Dendritic cell treated with granulocyte-macrophage colony-stimulating factor and Interleukin-4, amounts not matched to agents 40 ng/mL and 50 ng/mL, for 4 days (primary cell): ENCODE results near the gene ZBTB7C.
A peak's percentile ranks its signal among the peaks of the same experiment; 100 is the strongest.

Experiments used
- H3K27ac Mint-ChIP-seq: one replicate; pipeline ENCODE4 v1.8.0; 2022; ENCODE audit warnings: mild to moderate bottlenecking, mixed read lengths
- H3K27me3 Mint-ChIP-seq: one replicate; pipeline ENCODE4 v1.8.0; 2022; ENCODE audit warnings: mild to moderate bottlenecking, mixed read lengths
- H3K36me3 Mint-ChIP-seq: one replicate; pipeline ENCODE4 v1.8.0; 2022; ENCODE audit warnings: low read depth, mixed read lengths
- H3K4me1 Mint-ChIP-seq: one replicate; pipeline ENCODE4 v1.8.0; 2022; ENCODE audit warnings: low read depth, mixed read lengths
- H3K4me3 Mint-ChIP-seq: one replicate; pipeline ENCODE4 v1.8.0; 2022; ENCODE audit warnings: mild to moderate bottlenecking, moderate library complexity, mixed read lengths
- H3K9me3 Mint-ChIP-seq: one replicate; pipeline ENCODE4 v1.8.0; 2022; ENCODE audit warnings: mixed read lengths
- intact Hi-C: fragments of 100-400 bp; cut with micrococcal nuclease; formaldehyde crosslinking; loops from one replicate; pipeline ENCODE4 v1.15.0; 2022

ZBTB7C gene

DNA sequence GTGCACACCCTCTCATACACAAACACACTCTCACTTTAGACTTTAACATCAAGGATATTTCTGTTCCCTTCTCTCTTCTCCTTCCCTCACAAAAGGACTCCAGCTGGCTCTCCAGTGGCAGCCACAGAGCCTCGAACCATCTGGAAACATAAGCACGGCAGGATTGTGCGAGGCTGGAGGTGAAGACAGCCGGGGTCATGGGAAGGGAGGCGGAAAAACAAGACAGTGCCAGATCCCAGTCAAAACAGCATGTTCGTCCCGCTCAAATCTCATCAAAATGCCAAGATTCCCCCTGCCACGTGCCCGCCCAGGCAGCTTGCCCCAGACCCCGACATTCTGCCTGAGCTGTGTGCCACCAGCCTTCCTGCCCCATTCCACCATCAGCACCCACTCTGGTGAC is 180.3 kb downstream of the ZBTB7C start:
- Mint-ChIP-seq H3K36me3 (no peaks in the 10 kb centered on the region), H3K27me3 (peaks cover 3% of the 10 kb centered on the region), H3K27ac (peak overlapping the region; percentile 12), H3K4me3 (no peak overlapping the region), H3K4me1 (peaks cover 43% of the 10 kb centered on the region), H3K9me3 (no peaks in the 10 kb centered on the region)
- intact Hi-C loops = loop anchor here (10.0 kb wide), 1 partner anchor 64 kb away; no protein-coding TSS in a partner anchor

DNA sequence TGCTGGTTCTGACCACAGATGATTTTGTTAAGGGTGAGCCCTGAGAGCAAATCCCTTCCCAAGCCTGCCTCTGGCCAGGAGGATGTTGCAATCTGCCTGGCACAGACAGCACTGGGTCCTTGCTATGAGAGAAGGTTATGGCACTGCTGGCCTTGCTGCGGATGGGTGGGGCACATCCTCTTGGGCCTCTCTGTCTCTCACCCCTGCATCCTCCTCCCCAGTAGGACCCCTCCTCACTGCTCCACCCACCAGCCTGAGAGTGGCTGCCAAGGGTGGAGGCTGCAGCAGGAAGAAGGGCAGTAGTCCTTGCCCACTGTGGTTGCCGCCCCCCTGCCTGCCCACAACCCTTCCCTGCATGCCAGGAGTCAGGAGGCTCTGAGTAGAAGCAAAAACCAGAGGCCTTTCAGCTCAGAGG is 180.9 kb downstream of the ZBTB7C start:
- intact Hi-C loops = loop anchor here (10.0 kb wide), 1 partner anchor 64 kb away; no protein-coding TSS in a partner anchor
- Mint-ChIP-seq H3K4me1 (peaks cover 43% of the 10 kb centered on the region), H3K4me3 (no peak overlapping the region), H3K9me3 (no peaks in the 10 kb centered on the region), H3K36me3 (no peaks in the 10 kb centered on the region), H3K27me3 (peaks cover 1% of the 10 kb centered on the region), H3K27ac (peak overlapping the region; percentile 12)

DNA sequence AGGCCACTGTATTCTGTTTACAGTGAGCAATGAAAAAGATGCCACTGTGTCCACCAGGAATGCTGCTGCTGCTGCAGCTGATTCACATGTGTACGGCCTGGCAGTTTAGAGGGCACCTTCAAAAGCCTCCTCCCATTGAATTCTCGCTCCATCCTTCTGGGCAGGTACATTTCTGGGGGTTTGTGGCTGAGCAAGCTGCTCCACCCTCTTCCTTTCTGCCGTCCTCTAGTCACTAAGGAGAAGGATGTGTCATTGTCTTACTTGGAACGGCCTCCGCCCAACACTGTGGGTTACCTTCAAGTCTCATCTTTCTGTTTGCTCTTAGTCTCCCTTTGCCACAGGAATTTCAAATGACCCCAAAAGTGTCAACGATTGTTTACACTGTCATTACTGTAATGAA is 182.0 kb downstream of the ZBTB7C start:
- H3K4me3 Mint-ChIP-seq = no peak overlapping the region

DNA sequence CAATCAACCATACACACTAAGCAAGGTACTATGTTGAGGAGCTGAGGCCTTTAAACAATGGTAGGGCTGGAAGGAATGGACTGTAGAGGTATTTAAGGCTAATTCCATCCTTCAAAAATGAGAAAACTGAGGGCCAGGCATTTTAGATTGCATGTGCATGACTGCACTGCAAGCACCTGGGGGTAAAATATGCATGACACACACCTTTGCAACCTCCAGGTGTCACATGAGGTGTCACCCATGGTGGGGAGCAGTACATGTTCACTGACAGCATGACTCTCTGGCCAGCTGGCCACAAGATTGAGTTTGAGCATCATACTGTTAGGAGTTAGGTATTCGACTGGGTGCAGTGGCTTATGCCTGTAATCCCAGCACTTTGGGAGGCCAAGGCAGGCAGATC is 182.8 kb downstream of the ZBTB7C start:
- no peaks in the 10 kb centered on the region for H3K36me3 Mint-ChIP-seq
- intact Hi-C loops = loop anchor here (10.0 kb wide), 1 partner anchor 62 kb away; no protein-coding TSS in a partner anchor
- H3K4me1 Mint-ChIP-seq = peaks cover 43% of the 10 kb centered on the region
- H3K27ac Mint-ChIP-seq = peak overlapping the region; percentile 12
- no peaks in the 10 kb centered on the region for H3K9me3 Mint-ChIP-seq
- no peaks in the 10 kb centered on the region for H3K27me3 Mint-ChIP-seq
- no peak overlapping the region for H3K4me3 Mint-ChIP-seq

More for the DNA sequence above, 182.0 kb downstream of the ZBTB7C start:
- Mint-ChIP-seq H3K36me3 (no peaks in the 10 kb centered on the region), H3K9me3 (no peaks in the 10 kb centered on the region), H3K27ac (peak overlapping the region; percentile 12), H3K4me1 (peaks cover 43% of the 10 kb centered on the region), H3K27me3 (peaks cover 1% of the 10 kb centered on the region)
- intact Hi-C loops = loop anchor here (10.0 kb wide), 1 partner anchor 62 kb away; no protein-coding TSS in a partner anchor

DNA sequence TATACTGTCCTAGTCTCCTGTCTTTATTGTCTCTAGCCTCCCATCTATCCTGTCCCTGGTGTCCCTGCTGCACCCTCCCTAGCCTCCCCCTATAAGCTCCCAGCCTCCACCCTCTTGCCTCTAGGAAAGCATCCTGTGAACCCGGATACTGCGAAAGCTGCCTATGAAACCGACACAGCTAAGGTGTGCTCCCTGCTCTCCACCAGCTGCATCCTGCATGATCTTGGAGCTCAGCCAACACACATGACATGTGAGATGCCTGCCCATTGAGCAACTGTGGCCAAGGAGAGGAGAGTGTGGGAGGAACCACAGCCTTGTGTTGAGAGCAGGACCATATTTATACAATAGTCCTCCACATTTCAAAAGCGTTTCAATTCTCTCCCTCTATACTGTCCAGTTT is 187.1 kb downstream of the ZBTB7C start:
- H3K4me3 Mint-ChIP-seq = no peak overlapping the region
- no peak overlapping the region for H3K27ac Mint-ChIP-seq
- H3K4me1 Mint-ChIP-seq = peaks cover 16% of the 10 kb centered on the region
- H3K27me3 Mint-ChIP-seq = no peaks in the 10 kb centered on the region
- H3K36me3 Mint-ChIP-seq = no peaks in the 10 kb centered on the region
- intact Hi-C loops = loop anchor here (10.0 kb wide), 1 partner anchor 57 kb away; no protein-coding TSS in a partner anchor
- no peaks in the 10 kb centered on the region for H3K9me3 Mint-ChIP-seq

DNA sequence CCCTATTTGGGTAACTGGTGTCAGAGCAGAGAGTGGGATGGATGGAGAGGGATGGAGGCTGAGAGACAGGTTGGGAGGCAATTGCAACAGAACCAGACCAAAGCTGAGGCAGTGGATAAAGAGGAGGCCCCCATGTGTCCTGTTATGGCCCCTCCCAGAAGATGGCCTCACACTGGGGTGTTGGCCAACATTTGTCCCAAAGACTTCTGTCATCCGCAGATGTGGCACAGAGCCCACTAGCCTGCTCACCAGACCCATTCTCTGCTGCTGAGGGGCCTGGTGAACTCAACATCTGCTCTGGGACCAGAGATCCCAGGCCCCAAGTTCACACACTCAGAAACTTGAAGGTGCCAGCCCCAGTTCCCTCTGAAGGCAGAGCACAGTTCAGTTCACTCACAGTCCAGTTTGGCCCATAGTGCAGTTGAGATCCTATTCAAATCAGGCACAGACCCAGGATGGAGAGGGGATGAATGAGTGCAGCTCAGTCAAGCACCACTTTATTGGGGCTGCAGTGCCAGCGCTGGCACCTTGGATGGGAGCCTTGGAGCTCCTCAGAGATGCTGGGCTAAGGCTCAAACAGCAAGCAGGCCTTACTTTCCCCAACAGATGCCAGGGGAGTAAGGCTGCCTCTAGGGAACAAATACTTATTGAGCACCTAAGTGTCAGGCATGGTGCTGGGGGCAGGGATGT is 189.2 kb downstream of the ZBTB7C start:
- H3K4me3 Mint-ChIP-seq = no peak overlapping the region
- no peaks in the 10 kb centered on the region for H3K9me3 Mint-ChIP-seq
- H3K27me3 Mint-ChIP-seq = no peaks in the 10 kb centered on the region
- H3K36me3 Mint-ChIP-seq = no peaks in the 10 kb centered on the region
- peaks cover 7% of the 10 kb centered on the region for H3K4me1 Mint-ChIP-seq
- intact Hi-C loops = loop anchor here (10.0 kb wide), 1 partner anchor 55 kb away; no protein-coding TSS in a partner anchor
- no peak overlapping the region for H3K27ac Mint-ChIP-seq

DNA sequence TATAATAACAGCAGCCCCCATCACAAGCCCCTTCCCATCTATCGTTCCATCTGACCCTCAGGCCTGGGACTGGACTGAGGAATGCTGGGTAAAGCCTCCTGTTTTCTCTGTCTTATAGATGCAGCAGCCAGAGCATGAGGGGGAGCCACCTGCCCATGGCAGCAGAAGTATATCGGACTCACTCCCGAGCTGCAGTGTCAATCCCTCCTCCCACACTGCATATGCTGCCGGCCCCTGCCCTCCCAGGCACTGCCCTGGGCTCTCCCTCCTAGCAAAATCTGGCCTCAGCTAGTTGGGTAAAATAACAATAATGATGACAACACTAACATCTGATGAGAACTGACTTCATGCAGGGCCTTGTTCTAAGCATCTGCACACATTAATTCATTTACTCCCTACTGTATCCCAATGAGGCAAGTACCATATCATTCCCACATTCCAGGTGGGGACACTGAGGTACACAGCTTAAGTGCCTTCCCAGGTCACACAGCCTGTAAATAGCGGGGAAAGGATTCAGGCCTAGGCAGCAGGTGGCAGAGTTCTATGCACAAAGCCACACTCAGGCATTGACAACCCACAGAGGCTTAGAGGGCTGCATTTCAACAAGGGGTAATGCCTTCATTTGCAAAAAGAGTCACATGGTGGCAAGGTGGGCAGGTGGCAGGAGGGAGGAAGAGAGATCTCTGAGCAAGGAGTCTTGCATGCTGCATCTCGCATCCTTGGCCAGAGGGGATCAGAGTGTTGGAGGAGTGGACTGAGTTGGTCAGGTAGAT is 190.0 kb downstream of the ZBTB7C start:
- H3K4me1 Mint-ChIP-seq = peaks cover 5% of the 10 kb centered on the region
- H3K9me3 Mint-ChIP-seq = no peaks in the 10 kb centered on the region
- intact Hi-C loops = no loop called here
- no peak overlapping the region for H3K4me3 Mint-ChIP-seq
- no peaks in the 10 kb centered on the region for H3K27me3 Mint-ChIP-seq
- no peaks in the 10 kb centered on the region for H3K36me3 Mint-ChIP-seq
- H3K27ac Mint-ChIP-seq = no peak overlapping the region

DNA sequence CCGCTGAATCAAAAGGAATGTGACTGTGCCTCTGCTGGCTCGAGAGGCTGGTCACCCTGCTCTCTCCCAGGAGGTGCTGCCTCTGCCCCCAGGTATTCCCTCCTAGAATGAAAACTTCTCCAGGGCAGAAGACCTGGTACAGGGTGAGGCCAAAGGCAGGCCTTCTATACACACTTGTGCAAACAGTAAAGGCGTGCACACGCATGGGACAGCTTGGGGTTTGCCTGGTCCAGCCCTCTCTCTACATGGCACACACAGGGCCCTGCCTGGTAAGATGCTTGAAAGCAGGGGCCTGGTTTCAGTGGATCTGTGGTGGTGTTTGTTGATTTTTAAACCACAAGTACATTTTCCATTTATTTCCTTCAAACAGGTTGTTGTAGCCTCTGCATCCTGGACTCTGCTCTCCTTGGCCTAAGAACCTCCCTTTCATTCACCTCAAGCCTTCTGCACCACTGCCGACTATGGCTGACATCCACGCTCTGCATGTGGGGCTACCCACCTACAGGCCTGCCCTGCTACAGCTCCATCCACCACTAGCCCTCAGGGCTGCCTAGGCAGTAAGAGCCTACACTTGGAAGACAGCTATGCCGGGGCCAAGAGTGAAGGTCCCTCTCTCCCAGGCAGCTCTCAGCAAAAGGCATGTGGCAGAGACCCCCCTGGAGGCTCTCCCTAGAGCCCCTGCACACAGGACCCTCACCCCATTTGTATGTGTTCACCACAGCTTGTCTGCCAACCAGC is 190.7 kb downstream of the ZBTB7C start:
- Mint-ChIP-seq H3K4me3 (no peak overlapping the region), H3K27ac (no peak overlapping the region), H3K36me3 (no peaks in the 10 kb centered on the region), H3K27me3 (peaks cover 6% of the 10 kb centered on the region), H3K4me1 (peaks cover 5% of the 10 kb centered on the region), H3K9me3 (no peaks in the 10 kb centered on the region)
- intact Hi-C loops = no loop called here

DNA sequence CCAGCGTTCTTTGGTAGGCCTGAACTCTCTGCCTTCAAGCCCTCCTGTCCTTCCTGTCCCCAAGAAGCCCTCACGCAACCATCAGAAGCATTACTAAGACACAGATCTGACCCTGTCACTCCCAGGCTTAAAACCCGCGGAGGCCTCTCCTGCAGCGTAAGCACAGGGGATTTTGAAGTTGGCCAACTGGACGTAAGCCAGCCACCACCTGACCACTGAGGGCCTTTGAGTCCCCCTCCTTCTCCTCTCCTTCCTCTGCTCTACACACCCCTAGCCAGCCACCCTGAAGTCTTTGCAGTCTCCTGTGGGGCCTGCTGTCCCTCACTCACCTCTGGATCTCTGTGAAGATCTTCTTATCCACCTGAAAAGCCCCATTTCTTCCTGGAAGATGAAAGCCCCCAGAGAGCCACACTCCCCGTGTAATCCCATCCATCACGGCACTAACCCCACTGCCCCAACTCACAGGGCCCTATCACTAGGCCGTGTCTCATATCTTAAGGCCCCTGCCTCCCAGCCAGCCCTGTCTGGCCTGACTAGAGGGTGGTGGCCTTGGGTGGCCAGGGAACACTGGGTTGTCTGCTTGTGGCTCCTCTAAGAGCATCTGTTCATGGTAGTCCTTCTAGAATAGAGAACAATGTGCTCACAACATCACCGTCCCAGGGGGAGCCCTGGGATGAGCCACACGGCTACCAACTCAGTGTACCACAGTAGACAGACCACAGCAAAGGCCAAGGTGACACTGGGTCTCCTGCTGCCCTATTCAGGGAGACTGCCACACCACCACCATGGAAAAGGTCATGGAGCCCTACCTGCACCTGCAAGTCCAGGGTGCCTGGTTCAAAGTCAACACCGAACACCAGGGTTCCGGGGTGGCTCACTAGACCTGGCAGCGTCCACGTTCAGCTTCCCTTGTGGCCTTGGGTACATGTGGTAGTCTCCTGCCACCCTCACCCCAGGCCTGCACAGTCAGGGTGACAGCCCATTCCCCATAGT is 191.6 kb downstream of the ZBTB7C start:
- peaks cover 12% of the 10 kb centered on the region for H3K27me3 Mint-ChIP-seq
- no peak overlapping the region for H3K4me3 Mint-ChIP-seq
- H3K27ac Mint-ChIP-seq = no peak overlapping the region
- intact Hi-C loops = no loop called here
- H3K36me3 Mint-ChIP-seq = no peaks in the 10 kb centered on the region
- no peaks in the 10 kb centered on the region for H3K9me3 Mint-ChIP-seq
- H3K4me1 Mint-ChIP-seq = peaks cover 5% of the 10 kb centered on the region

DNA sequence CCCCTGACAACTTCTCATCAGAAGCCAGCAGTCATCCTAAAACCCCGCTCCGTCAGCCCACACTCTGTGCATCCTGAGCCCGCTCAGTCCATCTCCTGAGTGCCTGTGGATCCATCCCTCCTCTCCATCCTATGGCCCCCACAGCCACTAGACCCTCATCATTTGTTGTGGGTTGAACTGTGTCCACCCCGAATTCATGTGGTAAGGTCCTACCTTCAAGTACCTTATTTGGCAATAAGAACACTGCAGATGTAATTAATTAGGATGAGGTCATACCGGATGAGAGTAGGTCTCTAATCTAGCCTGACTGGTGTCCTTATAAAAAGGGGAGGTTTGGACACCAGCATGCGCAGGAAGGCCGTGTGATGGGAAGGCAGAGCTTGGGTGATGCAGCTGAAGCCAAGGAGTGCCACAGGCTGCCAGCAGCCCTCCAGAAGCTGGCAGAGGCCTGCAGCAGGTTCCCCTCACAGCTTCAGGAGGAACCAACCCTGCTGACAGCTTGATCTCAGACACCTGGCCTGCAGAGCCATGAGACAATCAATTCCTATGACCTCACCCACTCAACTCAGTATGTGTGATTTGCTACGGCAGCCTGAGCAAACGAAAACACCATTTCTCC is 192.4 kb downstream of the ZBTB7C start:
- peaks cover 5% of the 10 kb centered on the region for H3K4me1 Mint-ChIP-seq
- H3K27ac Mint-ChIP-seq = no peak overlapping the region
- no peak overlapping the region for H3K4me3 Mint-ChIP-seq
- peaks cover 12% of the 10 kb centered on the region for H3K27me3 Mint-ChIP-seq
- intact Hi-C loops = no loop called here
- H3K36me3 Mint-ChIP-seq = no peaks in the 10 kb centered on the region
- no peaks in the 10 kb centered on the region for H3K9me3 Mint-ChIP-seq

DNA sequence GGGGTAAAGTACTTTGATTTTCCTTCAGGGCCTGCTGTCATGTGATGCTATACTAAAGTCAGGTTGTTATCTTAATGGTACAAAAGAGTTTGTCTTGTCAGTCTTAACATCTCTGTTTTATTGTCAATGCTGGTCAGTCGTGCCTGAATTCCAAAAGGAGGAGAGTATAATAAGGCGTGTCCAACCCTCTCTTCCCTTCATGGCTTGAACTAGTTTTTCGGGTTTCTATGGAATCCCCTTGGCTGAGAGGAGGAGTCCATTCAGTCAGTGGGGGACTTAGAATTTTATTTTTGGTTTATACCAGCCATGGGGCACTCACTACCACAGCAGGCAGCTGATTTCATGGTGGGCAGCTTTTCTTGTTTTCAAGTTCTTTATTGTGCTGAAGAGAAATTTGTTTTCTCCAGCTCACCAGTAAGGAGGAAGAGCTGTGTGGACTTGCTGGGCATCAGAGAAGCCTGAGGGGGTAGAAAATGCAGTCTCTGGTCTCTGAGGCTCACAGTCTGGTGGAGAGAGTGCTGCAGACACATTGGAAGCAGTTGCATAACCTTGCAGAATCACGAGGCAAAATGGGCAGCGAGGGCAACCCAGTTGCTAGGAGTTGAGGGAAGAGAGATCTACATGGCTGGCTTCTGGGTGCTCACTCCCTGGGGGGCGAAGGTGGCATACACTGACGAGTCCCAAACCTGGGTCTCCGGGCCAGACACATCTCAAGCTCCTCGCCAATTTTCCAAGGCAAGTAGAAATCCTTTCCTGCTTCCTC is 193.1 kb downstream of the ZBTB7C start:
- Mint-ChIP-seq H3K36me3 (no peaks in the 10 kb centered on the region), H3K4me3 (no peak overlapping the region), H3K9me3 (no peaks in the 10 kb centered on the region), H3K4me1 (peaks cover 5% of the 10 kb centered on the region), H3K27me3 (peaks cover 15% of the 10 kb centered on the region), H3K27ac (no peak overlapping the region)
- intact Hi-C loops = no loop called here

DNA sequence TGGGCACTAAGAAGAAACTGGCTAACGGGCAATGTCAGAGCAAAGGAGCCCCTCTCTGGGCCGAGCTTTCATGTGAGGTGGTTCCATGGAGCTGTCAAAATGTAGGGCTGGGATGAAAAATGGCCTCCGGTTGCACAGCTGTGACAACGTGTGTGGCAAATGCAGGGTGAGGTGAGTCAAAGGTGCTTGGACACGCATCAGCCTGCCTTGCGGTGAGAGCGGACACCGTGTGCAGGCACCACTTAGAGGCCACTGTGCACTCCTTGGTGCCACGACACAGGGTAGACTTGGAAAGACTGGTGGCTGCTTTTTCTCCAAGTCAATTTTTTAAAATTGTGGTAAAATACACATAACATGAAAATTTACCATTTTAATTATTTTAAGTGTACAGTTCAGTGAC is 195.4 kb downstream of the ZBTB7C start:
- no peaks in the 10 kb centered on the region for H3K36me3 Mint-ChIP-seq
- intact Hi-C loops = no loop called here
- no peak overlapping the region for H3K27ac Mint-ChIP-seq
- no peaks in the 10 kb centered on the region for H3K9me3 Mint-ChIP-seq
- no peaks in the 10 kb centered on the region for H3K4me1 Mint-ChIP-seq
- peaks cover 26% of the 10 kb centered on the region for H3K27me3 Mint-ChIP-seq
- H3K4me3 Mint-ChIP-seq = no peak overlapping the region
